ENCODE data around the gene ZNF407.

The ZNF407 gene

GRCh38 chr18:75097491-75098225, 500.0 kb downstream of the ZNF407 start:
- ATAC-seq, result no peak
- TF ChIP-seq TSHZ2 (CRISPR knock-in tag; IDR thresholded peaks at IDR 0.05) (no peak), PPARA (CRISPR knock-in tag; IDR thresholded peaks at IDR 0.05; ENCODE audit: borderline replicate concordance) (no peak), OSR1 (CRISPR knock-in tag; IDR thresholded peaks at IDR 0.05) (no peak), CSDC2 (CRISPR knock-in tag; IDR thresholded peaks at IDR 0.05) (no peak), POU6F1 (CRISPR knock-in tag; IDR thresholded peaks at IDR 0.05; ENCODE audit: borderline replicate concordance, low read depth) (no peak), ZNF565 (CRISPR knock-in tag; conservative IDR thresholded peaks at IDR 0.05; ENCODE audit: low read depth) (no peak), RARB (CRISPR knock-in tag; IDR thresholded peaks at IDR 0.05) (no peak), ZC3H10 (CRISPR knock-in tag; IDR thresholded peaks at IDR 0.05) (no peak), CSRNP3 (CRISPR knock-in tag; IDR thresholded peaks at IDR 0.05) (no peak)

- no peak for ATAC-seq
Observed at GRCh38 chr18:75100832-75101630, 503.4 kb downstream of the ZNF407 start.

More at GRCh38 chr18:75100832-75101630, 503.4 kb downstream of the ZNF407 start:
- TF ChIP-seq TCF4 (CRISPR knock-in tag; IDR thresholded peaks at IDR 0.05; ENCODE audit: borderline replicate concordance), result no peak
- TF ChIP-seq BACH2 (CRISPR knock-in tag; IDR thresholded peaks at IDR 0.05; ENCODE audit: borderline replicate concordance), result no peak
- TF ChIP-seq POU6F1 (CRISPR knock-in tag; IDR thresholded peaks at IDR 0.05; ENCODE audit: borderline replicate concordance, low read depth), result no peak
- TF ChIP-seq GLIS3 (CRISPR knock-in tag; IDR thresholded peaks at IDR 0.05), result no peak
- TF ChIP-seq CREB5 (CRISPR knock-in tag; IDR thresholded peaks at IDR 0.05; ENCODE audit: low read depth), result no peak
- TF ChIP-seq CSDC2 (CRISPR knock-in tag; IDR thresholded peaks at IDR 0.05), result no peak
- TF ChIP-seq TOX (CRISPR knock-in tag; IDR thresholded peaks at IDR 0.05; ENCODE audit: borderline replicate concordance), result no peak
- TF ChIP-seq RARB (CRISPR knock-in tag; IDR thresholded peaks at IDR 0.05), result no peak
- no peak for TF ChIP-seq ZNF565 (CRISPR knock-in tag; conservative IDR thresholded peaks at IDR 0.05; ENCODE audit: low read depth)
- no peak for TF ChIP-seq ZFP3 (CRISPR knock-in tag; IDR thresholded peaks at IDR 0.05)
- TF ChIP-seq ESRRG (CRISPR knock-in tag; IDR thresholded peaks at IDR 0.05), result no peak
- TF ChIP-seq ZFP30 (CRISPR knock-in tag; IDR thresholded peaks at IDR 0.05), result no peak
- TF ChIP-seq TSHZ2 (CRISPR knock-in tag; IDR thresholded peaks at IDR 0.05), result no peak
- no peak for TF ChIP-seq PPARA (CRISPR knock-in tag; IDR thresholded peaks at IDR 0.05; ENCODE audit: borderline replicate concordance)
- no peak for TF ChIP-seq ZC3H10 (CRISPR knock-in tag; IDR thresholded peaks at IDR 0.05)
- no peak for TF ChIP-seq SNAI2 (CRISPR knock-in tag; IDR thresholded peaks at IDR 0.05)
- TF ChIP-seq ZNF8 (CRISPR knock-in tag; IDR thresholded peaks at IDR 0.05), result no peak
- no peak for TF ChIP-seq ISL1 (CRISPR knock-in tag; IDR thresholded peaks at IDR 0.05)
- no peak for TF ChIP-seq ZNF70 (CRISPR knock-in tag; IDR thresholded peaks at IDR 0.05)
- TF ChIP-seq CSRNP3 (CRISPR knock-in tag; IDR thresholded peaks at IDR 0.05), result no peak
